ENCODE measurements around the gene LMNA.

Gene LMNA

GRCh38 chr1:156143765-156144489 lies 29.4 kb downstream of the LMNA start:
- no peak for DNase-seq (ENCODE audit: low read depth)

- no peak for DNase-seq (ENCODE audit: low read depth)
These were observed 30.2 kb downstream of the LMNA start for GRCh38 chr1:156144742-156145141.

- no peak for DNase-seq (ENCODE audit: low read depth)
These were observed 31.1 kb downstream of the LMNA start for GRCh38 chr1:156145650-156146019.

- peak; percentile 88 for DNase-seq (ENCODE audit: low read depth)
These were observed 31.7 kb downstream of the LMNA start for GRCh38 chr1:156146020-156146768.

GRCh38 chr1:156146769-156147405 lies 32.4 kb downstream of the LMNA start:
- no peak for DNase-seq (ENCODE audit: low read depth)

- DNase-seq (ENCODE audit: low read depth) = no peak
These were observed 33.7 kb downstream of the LMNA start for GRCh38 chr1:156148216-156148615.

- DNase-seq (ENCODE audit: low read depth) = no peak
These were observed 35.1 kb downstream of the LMNA start for GRCh38 chr1:156149374-156150332.

GRCh38 chr1:156150333-156151011 lies 36.0 kb downstream of the LMNA start:
- DNase-seq (ENCODE audit: low read depth) = no peak

GRCh38 chr1:156151093-156151688 lies 36.7 kb downstream of the LMNA start:
- no peak for DNase-seq (ENCODE audit: low read depth)

GRCh38 chr1:156152628-156153027 lies 38.1 kb downstream of the LMNA start:
- no peak for DNase-seq (ENCODE audit: low read depth)

- no peak for DNase-seq (ENCODE audit: low read depth)
These were observed 38.9 kb downstream of the LMNA start, which contains the start of gene SEMA4A for GRCh38 chr1:156153362-156153761. Gene SEMA4A (plus strand): TSS chr1:156153585. CDS start chr1:156154579, 994 bp downstream.

- no peak for DNase-seq (ENCODE audit: low read depth)
These were observed 39.8 kb downstream of the LMNA start for GRCh38 chr1:156154317-156154749.

GRCh38 chr1:156155756-156156510 lies 41.4 kb downstream of the LMNA start:
- DNase-seq (ENCODE audit: low read depth) = no peak

GRCh38 chr1:156157506-156157905 lies 43.0 kb downstream of the LMNA start:
- no peak for DNase-seq (ENCODE audit: low read depth)

- no peak for DNase-seq (ENCODE audit: low read depth)
These were observed 43.5 kb downstream of the LMNA start for GRCh38 chr1:156157966-156158365.

GRCh38 chr1:156160000-156160742 lies 45.7 kb downstream of the LMNA start:
- no peak for DNase-seq (ENCODE audit: low read depth)

GRCh38 chr1:156160743-156161171 lies 46.2 kb downstream of the LMNA start:
- no peak for DNase-seq (ENCODE audit: low read depth)

GRCh38 chr1:156162430-156163037 lies 48.0 kb downstream of the LMNA start:
- no peak for DNase-seq (ENCODE audit: low read depth)

- DNase-seq (ENCODE audit: low read depth) = no peak
These were observed 49.2 kb downstream of the LMNA start for GRCh38 chr1:156163712-156164111.

Data from fibroblast of the conjunctiva (primary cell).